Measurements from ENCODE around the gene BAZ2B.

- TF ChIP-seq SP1 (IDR thresholded peaks at IDR 0.05), result no peak
- TF ChIP-seq HDGF (IDR thresholded peaks at IDR 0.05; ENCODE audit: borderline replicate concordance), result no peak
- TF ChIP-seq, protein P1, sequence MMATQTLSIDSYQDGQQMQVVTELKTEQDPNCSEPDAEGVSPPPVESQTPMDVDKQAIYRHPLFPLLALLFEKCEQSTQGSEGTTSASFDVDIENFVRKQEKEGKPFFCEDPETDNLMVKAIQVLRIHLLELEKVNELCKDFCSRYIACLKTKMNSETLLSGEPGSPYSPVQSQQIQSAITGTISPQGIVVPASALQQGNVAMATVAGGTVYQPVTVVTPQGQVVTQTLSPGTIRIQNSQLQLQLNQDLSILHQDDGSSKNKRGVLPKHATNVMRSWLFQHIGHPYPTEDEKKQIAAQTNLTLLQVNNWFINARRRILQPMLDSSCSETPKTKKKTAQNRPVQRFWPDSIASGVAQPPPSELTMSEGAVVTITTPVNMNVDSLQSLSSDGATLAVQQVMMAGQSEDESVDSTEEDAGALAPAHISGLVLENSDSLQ (IDR thresholded peaks at IDR 0.05), result no peak
- TF ChIP-seq ARNT (IDR thresholded peaks at IDR 0.05), result no peak
- no peak for TF ChIP-seq BHLHE40 (IDR thresholded peaks at IDR 0.05; ENCODE audit: borderline replicate concordance)
- no peak for TF ChIP-seq FOXM1 (IDR thresholded peaks at IDR 0.05; ENCODE audit: borderline replicate concordance)
- no peak for TF ChIP-seq ZNF384 (IDR thresholded peaks at IDR 0.05)
- TF ChIP-seq SUZ12 (IDR thresholded peaks at IDR 0.05), result no peak
Measured at GRCh38 chr2:159462961-159463360, 153.4 kb downstream of the BAZ2B start.
